Activated CD8-positive, alpha-beta memory T cell treated with anti-CD3 and anti-CD28 coated beads for 1 hour (primary cell): Measurements from ENCODE around the gene ZBTB12.
"Not testable (repeated sequence)": the region's sequence is repeated elsewhere in the genome, so short reads cannot be mapped to it uniquely, and the experiment has no call there.

Source experiments
- DNase-seq, 2 donors: peaks; one replicate each; pipeline ENCODE4 v3.0.0-alpha.2; 2020; ENCODE audit warnings: low read depth in 1 of 2; ENCODE audit errors: extremely low read depth in 1 of 2

ZBTB12 gene

GRCh38 chr6:31922942-31923341 lies 21.1 kb upstream of the ZBTB12 start:
- no peak for DNase-seq

- DNase-seq, result no peak
Observed at GRCh38 chr6:31920811-31921210, 18.9 kb upstream of the ZBTB12 start.

GRCh38 chr6:31919624-31920303 lies 17.9 kb upstream of the ZBTB12 start:
- no peak for DNase-seq

GRCh38 chr6:31918069-31918720 lies 16.3 kb upstream of the ZBTB12 start:
- no peak for DNase-seq

- no peak for DNase-seq
Observed at GRCh38 chr6:31915756-31916155, 13.9 kb upstream of the ZBTB12 start.

GRCh38 chr6:31915351-31915750 lies 13.5 kb upstream of the ZBTB12 start:
- DNase-seq, result no peak

GRCh38 chr6:31911826-31912585 lies 10.1 kb upstream of the ZBTB12 start:
- no peak for DNase-seq

GRCh38 chr6:31909298-31909697 lies 7.4 kb upstream of the ZBTB12 start:
- not testable (repeated sequence) for DNase-seq

- DNase-seq, result no peak
Observed at GRCh38 chr6:31908791-31909190, 6.9 kb upstream of the ZBTB12 start.

GRCh38 chr6:31908255-31908654 lies 6.4 kb upstream of the ZBTB12 start:
- not testable (repeated sequence) for DNase-seq

GRCh38 chr6:31907158-31907813 lies 5.4 kb upstream of the ZBTB12 start:
- DNase-seq, result no peak

- not testable (repeated sequence) for DNase-seq
Observed at GRCh38 chr6:31906727-31907126, 4.8 kb upstream of the ZBTB12 start.

GRCh38 chr6:31906122-31906521 lies 4.2 kb upstream of the ZBTB12 start:
- no peak for DNase-seq

- no peak for DNase-seq
Observed at GRCh38 chr6:31905041-31905440, 3.2 kb upstream of the ZBTB12 start.

- no peak for DNase-seq
Observed at GRCh38 chr6:31903957-31904356, 2.1 kb upstream of the ZBTB12 start.

- DNase-seq, result peak; percentile 32 to 48
Observed at GRCh38 chr6:31901415-31901952, 402 bp downstream of the ZBTB12 start.

GRCh38 chr6:31900917-31901414 lies 920 bp downstream of the ZBTB12 start:
- DNase-seq, result no peak

GRCh38 chr6:31899882-31900722 lies 1.8 kb downstream of the ZBTB12 start:
- DNase-seq, result no peak

- no peak for DNase-seq
Observed at GRCh38 chr6:31899215-31899614, 2.7 kb downstream of the ZBTB12 start.

GRCh38 chr6:31898383-31899011 lies 3.4 kb downstream of the ZBTB12 start:
- DNase-seq, result no peak
